GM19023 (cell line): ENCODE results near the gene DNAJC18.
"Not testable (repeated sequence)": the region's sequence is repeated elsewhere in the genome, so short reads cannot be mapped to it uniquely, and the experiment has no call there.

Experiments
- ATAC-seq: cut with Tn5 transposase; IDR thresholded peaks from one replicate; pipeline ENCODE4 v1.9.1; 2021; ENCODE audit warnings: mild to moderate bottlenecking, moderate library complexity; ENCODE audit not compliant: unreplicated experiment

The DNAJC18 gene

GRCh38 chr5:139389701-139390638 lies 49.4 kb downstream of the DNAJC18 start, which contains the start of gene MZB1:
Gene MZB1, minus strand, starts transcription at chr5:139389913. Its CDS starts 57 bp downstream, at chr5:139389856.
- ATAC-seq: peak; percentile 34

GRCh38 chr5:139388198-139388821 lies 51.0 kb downstream of the DNAJC18 start:
- no peak for ATAC-seq

GRCh38 chr5:139387611-139388197 lies 51.6 kb downstream of the DNAJC18 start:
- no peak for ATAC-seq

GRCh38 chr5:139386956-139387355 lies 52.4 kb downstream of the DNAJC18 start:
- not testable (repeated sequence) for ATAC-seq

GRCh38 chr5:139386050-139386438 lies 53.3 kb downstream of the DNAJC18 start:
- ATAC-seq: no peak

- no peak for ATAC-seq
Observed at GRCh38 chr5:139385061-139386049, 54.0 kb downstream of the DNAJC18 start.

- ATAC-seq: no peak
Observed at GRCh38 chr5:139384591-139385051, 54.7 kb downstream of the DNAJC18 start.

GRCh38 chr5:139383993-139384590 lies 55.2 kb downstream of the DNAJC18 start:
- ATAC-seq: no peak

GRCh38 chr5:139383275-139383992 lies 55.9 kb downstream of the DNAJC18 start, which contains the start of gene SLC23A1:
Gene SLC23A1, minus strand, starts transcription at chr5:139383297. Its CDS starts 44 bp downstream, at chr5:139383253.
- no peak for ATAC-seq

- ATAC-seq: no peak
Observed at GRCh38 chr5:139382807-139383206, 56.5 kb downstream of the DNAJC18 start.

GRCh38 chr5:139381837-139382761 lies 57.2 kb downstream of the DNAJC18 start:
- no peak for ATAC-seq

GRCh38 chr5:139379626-139380449 lies 59.5 kb downstream of the DNAJC18 start:
- no peak for ATAC-seq

GRCh38 chr5:139378941-139379361 lies 60.4 kb downstream of the DNAJC18 start:
- ATAC-seq: no peak

GRCh38 chr5:139378101-139378825 lies 61.1 kb downstream of the DNAJC18 start:
- no peak for ATAC-seq

GRCh38 chr5:139377226-139377625 lies 62.1 kb downstream of the DNAJC18 start:
- ATAC-seq: no peak

GRCh38 chr5:139376364-139376763 lies 63.0 kb downstream of the DNAJC18 start:
- ATAC-seq: no peak
